Measurements from ENCODE around the gene TVP23C.

The TVP23C gene

DNA sequence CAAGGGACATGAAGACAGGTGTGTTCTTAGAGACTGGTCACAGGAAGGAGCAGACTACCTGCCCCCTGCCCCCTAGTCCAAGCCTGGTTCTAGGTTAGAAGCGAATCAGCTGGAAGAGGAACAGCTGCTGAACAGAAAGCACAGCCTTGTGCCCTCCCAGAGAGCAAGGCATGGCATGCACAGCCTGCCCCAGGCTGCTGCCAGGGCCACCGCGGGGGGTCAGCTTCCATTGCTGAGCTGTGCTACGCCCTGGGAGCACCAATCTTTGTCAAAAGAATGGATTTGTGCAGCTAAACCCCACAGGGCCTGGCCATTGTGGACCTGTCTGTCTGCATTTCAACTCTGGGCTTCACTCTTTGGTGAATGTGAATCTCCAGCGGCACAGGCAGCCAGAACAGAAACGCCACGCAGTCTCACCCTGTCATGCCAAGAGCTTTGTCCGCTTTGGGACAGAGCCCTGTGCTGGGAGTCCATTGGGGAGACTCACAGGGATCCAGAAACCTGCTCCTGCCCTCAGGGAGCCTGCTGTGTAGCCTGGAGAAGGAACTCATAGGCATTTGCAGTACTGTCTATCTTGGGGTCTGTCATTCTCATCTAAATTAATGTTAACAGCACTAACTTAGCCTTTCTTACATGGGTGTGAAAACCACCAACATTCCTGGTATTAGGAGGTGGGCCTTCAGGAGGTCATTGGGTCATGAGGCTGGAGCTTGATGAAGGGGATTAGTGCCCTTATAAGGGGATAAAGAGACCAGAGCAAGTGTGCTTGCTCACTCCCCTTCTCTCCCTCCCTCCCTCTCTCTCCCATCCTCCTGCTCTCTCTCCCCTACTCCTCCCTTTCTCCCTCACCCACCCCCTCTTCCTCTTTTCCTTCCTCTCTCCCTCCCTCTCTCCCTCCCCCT is 70.2 kb downstream of the TVP23C start:
- Mint-ChIP-seq H3K27me3 (ENCODE audit: low read depth) (no peaks in the 10 kb centered on the region), H3K27ac (no peak overlapping the region), H3K36me3 (ENCODE audit: low read depth) (peaks cover 19% of the 10 kb centered on the region), H3K4me3 (no peak overlapping the region), H3K9me3 (no peaks in the 10 kb centered on the region), H3K4me1 (ENCODE audit: low read depth) (peaks cover 7% of the 10 kb centered on the region)

DNA sequence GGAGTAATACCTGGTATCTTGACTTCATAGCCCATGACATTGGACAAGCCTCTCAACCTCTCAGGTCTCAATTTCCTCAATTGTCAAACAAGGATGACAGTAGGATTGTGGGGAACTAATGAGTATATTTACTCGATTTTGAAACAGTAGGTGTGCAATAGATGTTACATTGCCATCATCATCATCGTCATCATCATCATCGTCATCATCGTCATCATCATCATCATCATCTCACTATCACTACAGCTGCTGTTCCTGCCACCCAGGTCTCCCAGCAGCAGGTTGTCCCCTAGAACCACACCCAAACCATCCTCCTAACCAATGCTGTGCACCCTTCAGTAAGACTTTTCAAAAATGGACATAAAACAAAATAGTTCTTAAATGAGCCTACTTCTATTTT is 71.1 kb downstream of the TVP23C start:
- no peaks in the 10 kb centered on the region for H3K9me3 Mint-ChIP-seq
- peaks cover 20% of the 10 kb centered on the region for H3K36me3 Mint-ChIP-seq (ENCODE audit: low read depth)
- no peaks in the 10 kb centered on the region for H3K27me3 Mint-ChIP-seq (ENCODE audit: low read depth)
- H3K4me1 Mint-ChIP-seq (ENCODE audit: low read depth): peaks cover 7% of the 10 kb centered on the region
- no peak overlapping the region for H3K4me3 Mint-ChIP-seq
- no peak overlapping the region for H3K27ac Mint-ChIP-seq

DNA sequence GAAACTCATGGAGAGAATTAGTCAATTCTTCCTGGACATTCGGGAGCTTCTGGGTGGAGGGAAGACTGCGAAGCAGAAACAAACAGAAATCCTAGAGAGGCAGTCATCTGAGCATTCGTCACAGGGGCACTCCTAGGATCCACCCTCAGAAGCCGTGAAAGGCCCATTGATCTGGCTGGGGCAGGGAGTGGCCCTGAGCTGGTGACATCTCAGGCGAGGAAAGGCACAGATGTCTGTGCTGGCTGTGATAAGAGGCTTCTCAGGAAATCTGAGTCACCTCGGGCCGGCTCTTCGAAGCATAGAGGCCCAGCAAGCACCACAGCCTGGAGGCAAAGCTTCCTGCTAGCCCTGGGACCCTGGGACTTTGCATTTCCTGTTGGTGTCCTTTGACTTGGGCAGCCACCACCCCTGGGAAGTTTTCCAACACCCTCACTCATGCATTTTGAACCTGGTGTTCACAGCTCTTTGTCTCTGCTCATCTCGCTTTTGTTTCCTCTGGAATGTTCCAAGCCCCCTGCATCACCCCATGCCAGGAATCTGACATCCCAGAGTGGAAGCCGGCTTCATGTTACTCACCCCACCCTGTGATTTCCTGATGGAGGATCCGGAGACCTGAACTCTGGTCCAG is 72.5 kb downstream of the TVP23C start:
- Mint-ChIP-seq H3K4me3 (no peak overlapping the region), H3K4me1 (ENCODE audit: low read depth) (peaks cover 7% of the 10 kb centered on the region), H3K27ac (no peak overlapping the region), H3K9me3 (no peaks in the 10 kb centered on the region), H3K36me3 (ENCODE audit: low read depth) (peaks cover 9% of the 10 kb centered on the region), H3K27me3 (ENCODE audit: low read depth) (no peaks in the 10 kb centered on the region)

DNA sequence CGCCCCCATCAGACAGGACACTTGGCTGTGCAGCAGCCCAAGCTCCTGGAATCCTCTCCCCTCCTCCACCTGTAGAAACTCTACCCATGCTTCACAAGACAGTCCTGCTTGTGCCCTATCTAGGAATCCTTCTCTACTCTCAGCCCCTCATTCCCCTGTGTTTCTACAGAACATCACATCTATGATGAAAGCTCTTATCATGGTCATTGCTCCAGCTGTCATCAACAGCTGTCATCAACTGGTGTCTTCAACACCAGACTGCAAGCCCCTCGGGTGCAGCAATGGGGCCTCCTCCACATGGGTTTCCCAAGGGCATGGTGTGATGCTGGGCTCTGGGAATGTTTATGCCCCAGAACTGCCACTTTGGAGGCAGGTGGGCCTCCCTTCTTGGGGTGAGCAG is 74.7 kb downstream of the TVP23C start:
- Mint-ChIP-seq H3K36me3 (ENCODE audit: low read depth) (peaks cover 8% of the 10 kb centered on the region), H3K27me3 (ENCODE audit: low read depth) (no peaks in the 10 kb centered on the region), H3K4me1 (ENCODE audit: low read depth) (peaks cover 7% of the 10 kb centered on the region), H3K9me3 (no peaks in the 10 kb centered on the region), H3K27ac (no peak overlapping the region), H3K4me3 (no peak overlapping the region)

DNA sequence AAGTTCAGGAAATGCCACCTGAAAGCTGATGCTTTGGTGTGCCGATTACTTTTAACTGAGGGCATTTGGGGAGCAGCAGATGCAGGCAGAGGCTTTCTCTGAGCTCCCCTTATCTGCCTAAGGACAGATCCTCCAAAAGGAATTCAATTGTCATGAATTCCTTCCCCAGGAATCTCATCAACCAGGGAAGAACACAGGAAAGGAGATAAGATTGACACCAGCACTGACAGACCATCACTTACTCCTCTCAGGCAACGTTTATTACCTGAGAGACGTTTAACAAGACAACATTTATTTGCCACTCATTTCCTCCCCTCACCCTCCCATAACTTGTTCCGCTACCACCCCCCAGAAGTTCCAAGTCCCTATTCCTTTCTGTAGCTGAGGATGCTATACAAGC is 78.2 kb downstream of the TVP23C start:
- Mint-ChIP-seq H3K4me3 (no peak overlapping the region), H3K4me1 (ENCODE audit: low read depth) (no peaks in the 10 kb centered on the region), H3K27me3 (ENCODE audit: low read depth) (no peaks in the 10 kb centered on the region), H3K9me3 (no peaks in the 10 kb centered on the region), H3K36me3 (ENCODE audit: low read depth) (peaks cover 8% of the 10 kb centered on the region), H3K27ac (no peak overlapping the region)

DNA sequence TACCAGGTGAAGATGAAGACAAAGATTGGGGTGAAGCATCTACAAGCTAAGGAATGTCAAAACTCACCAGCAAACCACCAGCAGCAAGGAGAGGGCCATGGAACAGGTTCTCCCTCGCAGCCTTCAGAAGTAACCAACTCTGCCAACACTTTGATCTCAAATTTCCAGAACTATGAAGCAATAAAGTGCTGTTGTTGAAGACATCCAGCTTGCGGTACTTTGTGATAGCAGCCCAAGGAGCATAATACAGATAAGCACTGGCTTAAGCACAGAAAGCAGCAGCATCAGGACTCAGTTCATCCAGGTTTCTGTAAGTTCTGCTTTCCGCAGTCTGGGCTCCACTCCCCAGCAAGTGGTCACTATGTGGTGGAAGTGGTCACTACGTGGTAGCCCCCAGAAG is 79.9 kb downstream of the TVP23C start:
- Mint-ChIP-seq H3K36me3 (ENCODE audit: low read depth) (peaks cover 4% of the 10 kb centered on the region), H3K4me3 (no peak overlapping the region), H3K9me3 (no peaks in the 10 kb centered on the region), H3K4me1 (ENCODE audit: low read depth) (no peaks in the 10 kb centered on the region), H3K27ac (no peak overlapping the region), H3K27me3 (ENCODE audit: low read depth) (no peaks in the 10 kb centered on the region)

DNA sequence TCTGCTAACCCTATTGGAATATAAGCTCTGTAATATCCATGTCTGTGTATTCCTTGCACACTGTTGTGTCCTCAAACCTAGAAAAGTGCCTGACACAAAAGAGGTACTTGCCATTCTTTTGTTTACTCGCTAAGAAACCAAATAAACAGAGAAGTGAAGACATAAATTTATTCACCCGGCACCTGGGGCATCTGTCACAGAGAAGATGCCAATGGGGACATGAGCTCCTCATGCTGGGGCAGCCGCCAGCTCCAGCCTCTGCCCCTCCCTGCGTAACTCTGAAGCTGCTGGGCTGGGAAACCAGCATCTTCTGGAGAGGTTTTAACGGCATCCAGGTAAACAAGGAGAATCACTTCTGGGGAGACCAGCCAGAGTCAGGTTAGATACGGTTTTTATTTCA is 80.8 kb downstream of the TVP23C start:
- Mint-ChIP-seq H3K9me3 (no peaks in the 10 kb centered on the region), H3K4me3 (no peak overlapping the region), H3K27ac (no peak overlapping the region), H3K4me1 (ENCODE audit: low read depth) (no peaks in the 10 kb centered on the region), H3K36me3 (ENCODE audit: low read depth) (peaks cover 2% of the 10 kb centered on the region), H3K27me3 (ENCODE audit: low read depth) (no peaks in the 10 kb centered on the region)

DNA sequence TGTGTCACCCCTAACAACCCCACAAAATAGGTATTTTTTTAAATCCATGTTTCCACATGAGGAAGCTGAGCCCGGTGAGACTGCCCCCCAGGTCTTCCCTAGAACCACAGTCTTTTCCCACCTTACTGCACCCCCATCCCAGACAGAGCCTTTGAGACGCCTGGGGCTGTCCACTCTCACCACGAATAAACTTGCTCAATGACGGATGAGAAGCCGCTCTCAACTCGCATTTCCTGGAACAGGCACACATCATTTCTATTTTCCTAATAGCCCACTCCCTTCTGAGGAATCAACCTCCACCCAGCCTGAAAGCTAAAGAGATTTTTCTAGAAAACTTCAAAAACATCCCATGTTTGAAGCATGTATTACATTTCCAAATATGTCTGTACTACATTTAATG is 81.8 kb downstream of the TVP23C start:
- peaks cover 1% of the 10 kb centered on the region for H3K36me3 Mint-ChIP-seq (ENCODE audit: low read depth)
- no peaks in the 10 kb centered on the region for H3K4me1 Mint-ChIP-seq (ENCODE audit: low read depth)

DNA sequence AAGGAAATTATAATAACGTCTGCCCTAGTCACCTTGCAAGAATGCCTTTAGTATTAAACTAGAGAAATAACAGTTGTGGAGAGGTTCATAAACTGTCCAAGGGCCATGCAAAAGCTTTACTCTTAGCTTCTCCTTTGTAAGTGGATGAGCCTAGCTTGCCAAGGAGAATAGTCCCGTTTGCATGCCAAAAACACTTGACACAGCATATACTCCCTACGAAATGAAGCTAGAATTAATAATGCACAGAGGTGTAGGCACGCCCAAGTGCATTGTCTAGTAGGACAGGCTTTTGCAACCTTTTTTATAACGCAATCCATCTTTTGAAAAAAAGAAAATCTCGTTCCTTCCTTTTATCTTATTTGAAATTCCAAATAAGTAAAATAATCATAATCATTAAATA is 83.1 kb downstream of the TVP23C start:
- H3K27ac Mint-ChIP-seq: no peak overlapping the region
- no peaks in the 10 kb centered on the region for H3K4me1 Mint-ChIP-seq (ENCODE audit: low read depth)
- no peaks in the 10 kb centered on the region for H3K27me3 Mint-ChIP-seq (ENCODE audit: low read depth)
- no peak overlapping the region for H3K4me3 Mint-ChIP-seq
- peaks cover 1% of the 10 kb centered on the region for H3K36me3 Mint-ChIP-seq (ENCODE audit: low read depth)
- H3K9me3 Mint-ChIP-seq: no peaks in the 10 kb centered on the region

More for the DNA sequence above, 81.8 kb downstream of the TVP23C start:
- no peaks in the 10 kb centered on the region for H3K27me3 Mint-ChIP-seq (ENCODE audit: low read depth)
- H3K4me3 Mint-ChIP-seq: no peak overlapping the region
- no peak overlapping the region for H3K27ac Mint-ChIP-seq
- no peaks in the 10 kb centered on the region for H3K9me3 Mint-ChIP-seq

DNA sequence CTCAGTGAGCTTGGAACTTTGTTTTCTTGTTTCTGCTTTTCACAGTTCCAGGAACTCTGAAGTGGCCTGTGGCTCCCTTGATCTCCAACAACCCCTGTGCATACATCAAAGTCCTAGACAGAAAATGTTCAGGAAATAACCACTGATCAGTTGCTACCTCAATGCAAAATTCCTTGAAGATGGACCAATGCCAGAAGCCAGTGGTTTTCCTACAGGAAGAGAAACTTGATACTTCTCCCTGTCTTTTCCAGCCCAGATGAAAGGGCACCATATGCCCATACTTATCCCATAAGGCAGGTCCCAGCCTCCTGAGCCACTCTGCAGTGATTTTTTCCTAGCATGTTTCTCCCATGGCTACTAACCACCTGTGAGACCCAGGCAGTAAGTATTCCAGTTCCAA is 83.6 kb downstream of the TVP23C start:
- no peak overlapping the region for H3K4me3 Mint-ChIP-seq
- H3K27ac Mint-ChIP-seq: no peak overlapping the region
- H3K27me3 Mint-ChIP-seq (ENCODE audit: low read depth): no peaks in the 10 kb centered on the region
- H3K9me3 Mint-ChIP-seq: no peaks in the 10 kb centered on the region
- H3K4me1 Mint-ChIP-seq (ENCODE audit: low read depth): no peaks in the 10 kb centered on the region
- H3K36me3 Mint-ChIP-seq (ENCODE audit: low read depth): peaks cover 1% of the 10 kb centered on the region

DNA sequence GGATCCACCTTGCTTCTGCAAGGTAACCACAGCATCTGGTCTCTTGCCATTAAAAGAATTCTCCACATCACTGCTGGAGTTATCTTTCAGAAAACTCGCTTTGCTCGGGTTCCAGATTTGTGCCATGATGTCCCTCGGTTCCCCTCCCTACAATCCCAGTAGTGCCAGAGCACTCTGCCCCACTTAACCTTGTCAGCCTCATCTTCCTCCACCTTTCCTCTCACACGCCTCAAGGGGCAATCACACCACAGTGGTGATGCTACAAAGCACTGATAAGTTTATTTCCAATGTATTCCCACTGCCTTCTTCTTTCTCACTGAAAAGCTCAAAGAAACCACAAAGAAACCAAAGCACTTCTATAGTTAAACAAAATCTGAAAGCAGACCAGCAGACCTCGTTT is 84.4 kb downstream of the TVP23C start:
- Mint-ChIP-seq H3K9me3 (no peaks in the 10 kb centered on the region), H3K4me3 (no peak overlapping the region), H3K27me3 (ENCODE audit: low read depth) (no peaks in the 10 kb centered on the region), H3K4me1 (ENCODE audit: low read depth) (no peaks in the 10 kb centered on the region), H3K36me3 (ENCODE audit: low read depth) (peaks cover 4% of the 10 kb centered on the region), H3K27ac (no peak overlapping the region)

DNA sequence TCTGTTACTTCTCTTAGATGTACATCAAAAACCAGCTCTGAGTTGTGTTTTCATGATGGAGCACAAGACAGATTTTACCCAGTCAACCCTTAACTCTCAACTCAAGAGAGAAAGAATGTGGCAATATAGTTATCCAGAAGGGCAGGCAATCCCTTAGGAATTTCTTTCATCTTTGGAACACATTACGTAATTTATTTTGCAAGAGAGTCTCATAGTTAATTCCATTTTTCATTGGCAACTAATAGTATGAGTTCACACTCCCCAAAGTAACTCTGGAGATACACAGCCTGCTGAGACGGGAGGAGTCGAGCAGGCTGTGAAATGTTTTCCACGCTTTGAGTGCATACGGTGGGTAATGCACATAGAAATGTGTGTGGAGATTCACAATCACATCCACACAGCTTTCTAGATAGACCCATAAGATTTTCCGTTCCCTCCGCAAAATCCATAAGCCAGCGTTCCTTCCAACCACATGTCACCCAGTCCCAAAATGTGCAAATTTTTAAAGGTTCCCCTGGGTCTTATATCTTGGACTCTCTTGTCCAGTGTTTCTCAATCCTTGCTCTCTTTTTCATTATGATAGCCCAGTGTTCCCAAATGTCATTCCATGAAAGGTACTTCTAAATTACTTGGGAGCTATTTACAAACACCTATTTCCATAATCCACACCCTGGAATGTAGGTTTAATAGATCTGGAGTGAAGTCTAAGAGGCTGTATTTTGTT is 87.5 kb downstream of the TVP23C start:
- no peak overlapping the region for H3K4me3 Mint-ChIP-seq
- no peaks in the 10 kb centered on the region for H3K9me3 Mint-ChIP-seq
- H3K4me1 Mint-ChIP-seq (ENCODE audit: low read depth): no peaks in the 10 kb centered on the region
- no peak overlapping the region for H3K27ac Mint-ChIP-seq
- H3K36me3 Mint-ChIP-seq (ENCODE audit: low read depth): peaks cover 7% of the 10 kb centered on the region
- H3K27me3 Mint-ChIP-seq (ENCODE audit: low read depth): no peaks in the 10 kb centered on the region

DNA sequence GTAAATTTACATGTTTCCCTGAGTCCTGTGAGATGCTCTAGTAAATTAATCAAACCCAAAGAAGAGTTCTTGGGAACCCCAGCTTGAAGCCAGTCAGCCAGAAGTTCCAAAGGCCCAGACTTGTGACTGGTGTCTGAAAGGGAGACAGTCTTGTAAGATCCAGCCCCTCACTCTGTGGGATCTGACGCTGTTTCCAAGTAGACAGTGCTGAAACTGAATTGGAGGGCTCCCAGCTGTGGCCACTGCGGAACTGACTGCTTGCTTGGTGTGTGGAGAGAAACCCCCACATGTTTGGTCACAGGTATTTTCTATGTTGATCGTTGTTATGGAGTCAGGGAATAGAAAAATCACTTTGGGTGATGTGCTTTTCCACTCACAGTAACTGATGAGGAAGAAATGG is 90.4 kb downstream of the TVP23C start:
- no peak overlapping the region for H3K27ac Mint-ChIP-seq
- peaks cover 6% of the 10 kb centered on the region for H3K36me3 Mint-ChIP-seq (ENCODE audit: low read depth)
- H3K4me3 Mint-ChIP-seq: no peak overlapping the region
- H3K4me1 Mint-ChIP-seq (ENCODE audit: low read depth): no peaks in the 10 kb centered on the region
- no peaks in the 10 kb centered on the region for H3K27me3 Mint-ChIP-seq (ENCODE audit: low read depth)
- no peaks in the 10 kb centered on the region for H3K9me3 Mint-ChIP-seq

DNA sequence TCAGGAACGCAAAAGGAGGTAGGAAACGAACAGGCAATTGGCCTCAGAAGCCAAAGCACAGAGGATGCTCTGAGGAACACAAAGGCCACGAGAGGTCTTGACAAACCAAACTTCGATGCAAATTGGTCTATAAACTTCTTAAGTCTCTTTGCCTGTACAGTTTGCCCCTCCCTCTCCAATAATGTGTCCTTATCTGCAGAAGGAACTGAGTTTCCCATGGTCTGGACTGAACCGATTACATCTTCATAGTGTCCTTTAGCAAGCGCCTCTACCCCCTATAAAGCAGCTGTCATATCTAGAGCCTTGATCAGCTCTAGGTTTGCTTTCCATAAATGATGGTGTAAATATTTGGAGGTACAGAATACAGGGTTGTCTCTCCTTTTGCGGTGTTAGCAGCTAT is 92.7 kb downstream of the TVP23C start:
- H3K27ac Mint-ChIP-seq: no peak overlapping the region
- no peaks in the 10 kb centered on the region for H3K9me3 Mint-ChIP-seq
- H3K4me1 Mint-ChIP-seq (ENCODE audit: low read depth): no peaks in the 10 kb centered on the region
- no peak overlapping the region for H3K4me3 Mint-ChIP-seq
- peaks cover 6% of the 10 kb centered on the region for H3K36me3 Mint-ChIP-seq (ENCODE audit: low read depth)
- H3K27me3 Mint-ChIP-seq (ENCODE audit: low read depth): no peaks in the 10 kb centered on the region

DNA sequence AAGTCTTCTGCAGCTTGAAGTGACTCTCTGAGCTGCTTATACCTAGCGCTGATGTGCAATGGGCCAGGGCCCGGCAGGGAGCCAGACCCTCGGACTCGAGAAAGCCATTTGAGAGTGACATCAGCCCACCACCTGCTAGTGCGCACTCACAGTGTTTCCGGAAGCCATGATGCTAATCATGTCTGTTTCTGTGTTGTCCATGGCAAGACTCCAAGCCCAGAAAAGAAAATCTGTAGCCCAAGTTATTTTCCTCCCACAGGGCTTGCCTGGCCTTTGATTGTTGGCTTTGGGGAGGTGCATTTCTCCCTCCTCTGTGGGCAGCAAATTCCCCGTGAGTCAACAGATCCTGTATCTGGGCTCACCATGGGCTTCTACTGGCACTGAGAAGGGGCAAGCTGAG is 94.0 kb downstream of the TVP23C start:
- H3K27ac Mint-ChIP-seq: no peak overlapping the region
- H3K27me3 Mint-ChIP-seq (ENCODE audit: low read depth): no peaks in the 10 kb centered on the region
- H3K9me3 Mint-ChIP-seq: no peaks in the 10 kb centered on the region
- no peak overlapping the region for H3K4me3 Mint-ChIP-seq
- no peaks in the 10 kb centered on the region for H3K4me1 Mint-ChIP-seq (ENCODE audit: low read depth)
- H3K36me3 Mint-ChIP-seq (ENCODE audit: low read depth): peaks cover 6% of the 10 kb centered on the region
